Skeletal muscle satellite cell (primary cell): ENCODE measurements around the gene SFXN5.

Experiments
- H3K27me3 ChIP-seq: 2 replicates; pipeline ENCODE4 v1.7.0; 2013; ENCODE audit warnings: low read length; ENCODE audit not compliant: control insufficient read depth, insufficient read depth
- H3K36me3 ChIP-seq: 2 replicates; pipeline ENCODE4 v1.7.0; 2013; ENCODE audit warnings: mild to moderate bottlenecking, control low read depth, low read length; ENCODE audit not compliant: insufficient read depth
- H3K4me1 ChIP-seq: 2 replicates; pipeline ENCODE4 v1.7.0; 2013; ENCODE audit warnings: low read length; ENCODE audit not compliant: control insufficient read depth, insufficient read depth
- H3K4me2 ChIP-seq: 2 replicates; pipeline ENCODE4 v1.7.0; 2013; ENCODE audit warnings: mild to moderate bottlenecking, low read length
- H3K4me3 ChIP-seq: 2 replicates; pipeline ENCODE4 v1.7.0; 2013; ENCODE audit warnings: low read length
- H3K9ac ChIP-seq: 2 replicates; pipeline ENCODE4 v1.7.0; 2013; ENCODE audit warnings: mild to moderate bottlenecking, low read depth, low read length, moderate library complexity
- H3K9me3 ChIP-seq: replicated peaks from 2 replicates; pipeline ENCODE4 v1.7.0; 2013; ENCODE audit warnings: mild to moderate bottlenecking, control low read depth, low read length

Gene SFXN5

DNA sequence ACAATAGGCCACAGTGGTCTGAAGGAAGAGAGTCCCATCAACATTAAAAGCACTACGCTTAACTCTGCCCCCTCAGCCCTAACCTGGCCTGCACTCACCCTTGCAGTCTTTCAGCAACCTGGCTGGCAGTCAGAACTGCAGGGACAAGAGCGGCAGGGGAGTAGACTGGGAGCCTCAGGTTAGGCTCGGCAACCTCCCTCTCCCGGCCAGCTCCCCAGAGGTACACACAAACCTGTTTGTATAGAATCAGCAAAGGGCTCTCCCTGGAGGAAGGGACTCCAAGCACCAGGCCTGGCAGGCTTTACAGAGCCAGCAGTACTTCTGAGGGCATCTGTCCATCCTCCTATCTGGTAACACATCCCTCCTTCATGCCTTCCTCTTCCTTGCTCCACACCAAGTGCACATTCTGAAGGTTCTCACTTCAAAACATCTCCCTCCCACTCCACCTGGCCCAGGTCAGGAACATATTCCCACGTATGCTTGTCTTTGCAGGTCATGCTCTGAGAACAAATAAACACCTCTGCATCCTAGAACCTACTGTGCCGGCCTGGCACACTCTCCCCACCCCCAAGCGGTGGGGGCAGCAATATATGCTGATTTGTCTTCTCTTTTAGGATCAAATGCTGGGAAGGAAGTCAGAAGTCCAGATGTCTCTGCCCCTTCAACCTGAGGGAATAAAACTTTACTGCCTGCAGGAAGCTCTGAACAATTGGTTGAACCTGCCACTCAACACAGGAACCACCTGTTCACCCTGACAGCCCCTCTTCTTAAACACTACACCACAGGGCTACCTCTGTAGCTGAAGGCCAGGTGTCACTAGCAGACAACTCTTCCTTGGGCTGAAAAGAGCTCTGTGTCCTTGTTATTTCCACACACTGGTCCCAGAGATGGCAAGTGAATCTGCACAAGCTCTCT is 12.6 kb upstream of the SFXN5 start:
- no peak overlapping the region for H3K9ac ChIP-seq
- no peaks in the 10 kb centered on the region for H3K9me3 ChIP-seq
- H3K4me2 ChIP-seq = no peak overlapping the region
- H3K27me3 ChIP-seq = no peaks in the 10 kb centered on the region
- H3K36me3 ChIP-seq = peaks cover 54% of the 10 kb centered on the region
- H3K4me1 ChIP-seq = peaks cover 6% of the 10 kb centered on the region
- no peak overlapping the region for H3K4me3 ChIP-seq

DNA sequence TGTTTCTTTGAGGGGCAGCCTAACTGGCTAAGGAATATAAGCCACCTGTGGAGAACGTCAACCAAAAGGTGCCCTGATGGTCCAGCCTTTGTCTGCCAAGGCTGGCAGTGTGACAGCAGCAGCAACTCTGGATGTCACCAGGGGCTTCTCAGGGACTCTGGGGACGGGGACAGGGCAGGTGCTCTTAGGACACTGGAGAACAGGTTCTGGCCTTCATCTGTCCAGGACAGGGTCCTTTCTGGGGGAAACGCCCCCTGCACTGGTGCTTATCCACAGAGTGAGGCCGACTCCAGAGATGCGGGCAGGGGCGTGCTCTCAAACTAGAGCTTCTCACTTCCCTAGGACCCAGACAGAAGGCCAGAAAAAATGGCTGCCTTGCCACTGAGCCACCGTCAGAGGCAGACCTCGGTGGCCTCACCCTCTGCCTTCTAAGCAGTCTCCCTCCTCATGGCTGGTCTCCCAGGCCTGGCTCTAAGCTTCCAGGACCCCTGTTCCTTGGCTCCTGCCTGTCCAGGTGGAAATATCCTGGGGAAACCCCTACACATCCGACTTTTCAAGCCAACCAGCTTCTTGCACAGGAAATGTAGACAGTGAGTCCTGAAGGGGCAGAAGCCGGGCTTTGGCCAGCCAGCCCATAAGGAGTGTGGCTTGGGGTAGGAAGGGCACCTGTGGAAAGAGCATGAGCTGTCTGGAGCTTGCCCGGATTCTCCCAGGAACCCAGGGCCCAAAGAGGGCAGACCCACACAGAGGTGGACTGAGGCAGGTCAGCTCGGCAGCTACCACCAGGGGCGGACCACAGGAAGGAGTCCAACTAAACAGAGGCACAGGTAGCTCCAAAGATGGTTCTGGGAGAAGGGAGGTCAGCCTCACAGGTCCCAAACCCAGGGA is 11.3 kb upstream of the SFXN5 start:
- H3K4me2 ChIP-seq = no peak overlapping the region
- H3K4me3 ChIP-seq = no peak overlapping the region
- peaks cover 52% of the 10 kb centered on the region for H3K36me3 ChIP-seq
- no peak overlapping the region for H3K9ac ChIP-seq
- H3K27me3 ChIP-seq = no peaks in the 10 kb centered on the region
- H3K9me3 ChIP-seq = no peaks in the 10 kb centered on the region
- no peaks in the 10 kb centered on the region for H3K4me1 ChIP-seq

DNA sequence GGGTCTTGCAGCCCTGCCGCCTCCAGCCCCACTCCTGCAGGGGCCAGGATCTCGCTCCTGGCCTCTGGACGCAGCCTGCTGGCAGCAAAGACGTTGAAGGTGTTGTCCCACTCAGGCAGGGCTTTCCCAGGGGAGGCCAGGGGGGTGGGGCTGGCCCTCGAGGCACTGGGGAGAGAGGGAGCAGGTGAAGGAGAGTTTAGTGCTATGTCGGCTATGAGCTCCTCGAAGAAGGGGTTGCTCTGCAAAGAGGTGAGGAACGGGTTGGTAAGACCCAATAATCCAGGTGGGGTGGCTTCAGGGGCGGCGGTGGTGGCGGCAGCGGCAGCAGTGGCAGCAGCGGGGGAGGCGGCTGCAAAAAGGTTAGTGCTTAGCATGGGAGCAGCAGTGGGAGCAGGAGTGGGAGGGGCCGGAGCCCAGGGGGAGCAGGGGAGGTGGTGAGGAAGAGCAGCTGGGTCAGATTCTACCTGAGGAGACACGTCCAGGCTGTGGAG is 9.7 kb upstream of the SFXN5 start:
- H3K9me3 ChIP-seq = no peaks in the 10 kb centered on the region
- H3K4me3 ChIP-seq = no peak overlapping the region
- H3K36me3 ChIP-seq = peaks cover 36% of the 10 kb centered on the region
- H3K27me3 ChIP-seq = no peaks in the 10 kb centered on the region
- H3K4me1 ChIP-seq = no peaks in the 10 kb centered on the region
- no peak overlapping the region for H3K4me2 ChIP-seq
- no peak overlapping the region for H3K9ac ChIP-seq

DNA sequence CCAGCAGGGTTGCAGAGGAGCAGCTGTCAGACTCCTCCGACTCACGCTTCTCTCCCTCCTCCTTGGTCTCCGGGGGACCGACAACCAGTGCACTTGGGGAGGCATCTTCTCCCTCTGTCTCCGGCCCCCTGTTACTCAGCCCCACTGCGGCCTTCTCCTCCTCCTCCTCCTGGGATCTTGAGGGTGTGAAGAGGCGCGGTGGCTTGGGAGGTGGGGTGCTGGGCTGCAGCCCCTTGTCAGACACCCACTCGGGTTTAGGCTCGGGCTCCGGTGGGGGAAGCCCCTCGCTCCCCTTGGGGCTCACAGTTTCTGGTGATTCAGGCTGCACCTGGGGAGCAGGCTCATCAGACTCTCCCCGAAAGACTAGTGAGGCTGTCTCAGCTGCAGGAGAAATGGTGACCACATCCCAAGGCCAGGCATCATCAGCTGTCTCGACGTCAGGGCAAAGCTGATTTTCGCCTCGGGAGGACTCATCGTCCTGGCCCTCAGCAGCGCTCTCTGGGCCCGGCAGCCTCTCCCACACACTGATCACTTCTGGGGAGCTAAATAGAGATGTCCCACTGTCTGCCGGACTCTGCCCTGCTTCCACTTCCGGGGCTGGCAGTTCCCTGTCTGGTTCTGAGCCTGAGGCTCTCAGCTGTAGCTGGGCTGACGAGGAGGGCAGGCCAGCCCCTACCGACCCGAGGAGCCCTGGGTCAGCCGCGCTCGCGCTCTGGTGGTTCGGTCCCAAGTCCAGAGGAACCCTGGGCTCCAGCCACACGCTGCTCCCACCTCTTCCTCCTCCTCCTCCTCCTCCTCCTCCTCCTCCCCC is 9.0 kb upstream of the SFXN5 start:
- Histone ChIP-seq H3K4me2 (peak overlapping the region; percentile 53), H3K4me3 (no peak overlapping the region), H3K9ac (peak overlapping the region; percentile 9), H3K36me3 (peaks cover 38% of the 10 kb centered on the region), H3K27me3 (no peaks in the 10 kb centered on the region), H3K4me1 (no peaks in the 10 kb centered on the region), H3K9me3 (no peaks in the 10 kb centered on the region)

DNA sequence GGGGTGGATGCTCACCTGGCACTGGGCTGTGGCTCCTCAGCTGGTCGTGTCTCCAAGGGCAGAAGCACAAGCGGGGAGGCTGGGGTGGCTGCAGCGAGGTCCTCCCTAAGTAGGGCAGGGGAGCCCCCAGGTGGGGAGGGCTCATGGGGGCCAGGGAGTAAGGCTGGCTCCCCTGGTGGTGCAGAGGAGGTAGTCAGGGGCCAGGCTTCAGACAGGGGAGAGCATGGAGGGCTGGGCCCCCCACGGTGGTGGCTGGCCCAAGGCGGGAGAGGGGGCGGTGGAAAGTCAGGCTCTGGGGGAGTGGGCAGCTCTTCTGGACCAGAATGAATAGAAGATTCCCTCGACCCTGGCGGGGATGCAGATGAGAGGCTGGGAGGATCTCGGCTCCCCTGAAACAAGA is 8.1 kb upstream of the SFXN5 start:
- no peaks in the 10 kb centered on the region for H3K9me3 ChIP-seq
- H3K4me1 ChIP-seq = no peaks in the 10 kb centered on the region
- H3K4me3 ChIP-seq = no peak overlapping the region
- H3K4me2 ChIP-seq = no peak overlapping the region
- H3K36me3 ChIP-seq = peaks cover 37% of the 10 kb centered on the region
- no peaks in the 10 kb centered on the region for H3K27me3 ChIP-seq
- H3K9ac ChIP-seq = no peak overlapping the region

DNA sequence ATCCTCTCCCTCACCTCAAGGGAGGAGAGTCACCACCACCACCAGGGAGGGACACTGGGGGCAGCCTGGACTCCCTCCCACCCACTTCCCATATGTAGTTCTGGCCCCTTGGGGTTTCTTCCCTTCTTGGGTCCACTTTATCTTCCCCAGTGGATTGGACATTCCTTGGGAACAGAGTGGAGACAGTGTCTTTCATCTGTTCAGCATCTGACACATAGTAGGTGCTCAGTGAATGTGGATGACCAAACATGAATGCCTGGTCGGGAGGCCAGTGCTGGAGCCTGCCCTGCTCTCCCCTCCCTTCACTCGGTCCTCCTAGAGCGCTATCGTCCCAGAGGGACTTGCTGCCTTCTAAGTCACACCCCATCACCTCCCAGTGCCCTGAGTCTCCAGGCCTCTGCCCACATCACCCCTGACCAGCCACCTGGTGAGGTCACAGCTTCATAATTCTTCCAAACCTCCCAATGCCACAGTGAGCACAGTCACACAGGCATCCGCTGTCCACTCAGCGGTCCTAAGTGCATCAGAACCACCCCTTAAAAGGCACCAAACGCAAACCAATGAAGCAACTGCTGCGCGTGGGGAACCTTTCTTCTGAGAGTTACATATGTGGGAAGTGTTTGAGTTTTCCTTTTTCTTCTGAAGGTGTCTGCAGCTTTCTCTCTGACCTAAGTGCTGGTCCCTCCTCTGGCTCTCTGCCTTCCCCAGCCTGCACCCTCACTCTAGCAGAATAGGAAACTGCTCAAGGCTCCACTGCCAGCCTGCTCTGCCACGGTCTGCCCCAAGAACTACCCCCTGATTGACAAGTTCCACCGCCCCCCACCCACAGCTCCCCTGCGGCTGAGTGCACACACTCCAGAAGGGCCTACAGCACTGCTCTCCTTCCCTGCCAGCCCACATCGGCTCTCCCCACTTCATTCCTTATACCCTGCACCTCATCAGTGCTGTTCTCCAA is 7.2 kb upstream of the SFXN5 start:
- Histone ChIP-seq H3K4me3 (no peak overlapping the region), H3K4me1 (no peaks in the 10 kb centered on the region), H3K4me2 (no peak overlapping the region), H3K9ac (no peak overlapping the region), H3K9me3 (no peaks in the 10 kb centered on the region), H3K27me3 (no peaks in the 10 kb centered on the region), H3K36me3 (peaks cover 37% of the 10 kb centered on the region)

DNA sequence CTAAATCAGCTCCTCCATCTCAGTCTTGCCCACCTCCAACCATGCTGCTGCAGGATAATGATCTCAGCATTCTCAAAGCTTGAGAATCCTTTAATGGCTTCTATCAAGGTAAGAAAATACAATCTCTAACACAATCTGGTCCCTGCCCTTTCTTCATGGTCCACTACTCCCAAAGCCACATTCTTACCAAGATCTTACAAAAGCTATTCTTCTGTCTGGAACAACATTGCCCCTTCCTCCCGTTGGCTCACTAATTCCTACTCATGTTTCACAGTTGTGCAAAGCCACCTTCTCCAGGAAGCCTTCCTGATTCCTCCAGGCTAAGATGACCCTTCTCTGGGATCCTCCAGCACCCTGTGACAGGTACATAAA is 5.9 kb upstream of the SFXN5 start:
- no peak overlapping the region for H3K4me2 ChIP-seq
- H3K27me3 ChIP-seq = no peaks in the 10 kb centered on the region
- no peak overlapping the region for H3K4me3 ChIP-seq
- no peaks in the 10 kb centered on the region for H3K9me3 ChIP-seq
- peaks cover 43% of the 10 kb centered on the region for H3K36me3 ChIP-seq
- no peak overlapping the region for H3K9ac ChIP-seq
- H3K4me1 ChIP-seq = no peaks in the 10 kb centered on the region

DNA sequence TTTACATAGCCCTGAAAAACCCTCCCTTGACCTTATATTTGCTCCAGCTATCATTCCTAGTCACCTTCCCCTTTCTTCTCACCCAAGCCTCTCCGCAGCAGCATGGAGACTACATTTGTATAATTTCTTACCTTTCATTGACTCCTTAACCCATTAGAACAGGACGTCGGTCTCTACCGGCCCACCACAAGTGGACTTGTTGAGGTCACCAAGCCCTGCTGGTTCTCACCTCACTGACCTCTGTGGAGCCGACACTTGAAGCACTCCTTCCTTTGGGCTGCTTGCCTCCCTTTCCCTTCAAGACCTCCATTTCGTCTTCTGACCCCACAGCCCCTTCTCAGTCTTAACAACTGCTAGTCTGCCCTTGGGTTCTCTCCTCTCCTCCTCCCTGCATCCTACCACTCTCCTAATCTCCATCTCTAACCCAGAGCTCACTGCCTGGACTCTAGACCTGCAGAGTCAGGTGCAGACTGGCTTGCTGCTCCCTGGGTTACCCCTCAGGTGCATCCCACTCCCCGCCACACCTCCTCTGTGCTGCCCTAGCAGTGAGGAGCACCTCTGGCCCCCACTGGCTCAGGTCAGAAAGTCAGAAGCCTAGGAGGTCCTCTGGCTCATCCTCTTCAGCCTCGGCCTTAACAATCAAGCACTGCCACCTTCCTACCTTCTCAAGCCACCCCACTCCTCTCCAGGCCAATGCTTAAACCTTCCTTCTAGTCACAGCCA is 5.3 kb upstream of the SFXN5 start:
- H3K4me1 ChIP-seq = peaks cover 5% of the 10 kb centered on the region
- no peak overlapping the region for H3K9ac ChIP-seq
- H3K27me3 ChIP-seq = no peaks in the 10 kb centered on the region
- H3K9me3 ChIP-seq = no peaks in the 10 kb centered on the region
- H3K4me3 ChIP-seq = no peak overlapping the region
- H3K36me3 ChIP-seq = peaks cover 43% of the 10 kb centered on the region
- no peak overlapping the region for H3K4me2 ChIP-seq

DNA sequence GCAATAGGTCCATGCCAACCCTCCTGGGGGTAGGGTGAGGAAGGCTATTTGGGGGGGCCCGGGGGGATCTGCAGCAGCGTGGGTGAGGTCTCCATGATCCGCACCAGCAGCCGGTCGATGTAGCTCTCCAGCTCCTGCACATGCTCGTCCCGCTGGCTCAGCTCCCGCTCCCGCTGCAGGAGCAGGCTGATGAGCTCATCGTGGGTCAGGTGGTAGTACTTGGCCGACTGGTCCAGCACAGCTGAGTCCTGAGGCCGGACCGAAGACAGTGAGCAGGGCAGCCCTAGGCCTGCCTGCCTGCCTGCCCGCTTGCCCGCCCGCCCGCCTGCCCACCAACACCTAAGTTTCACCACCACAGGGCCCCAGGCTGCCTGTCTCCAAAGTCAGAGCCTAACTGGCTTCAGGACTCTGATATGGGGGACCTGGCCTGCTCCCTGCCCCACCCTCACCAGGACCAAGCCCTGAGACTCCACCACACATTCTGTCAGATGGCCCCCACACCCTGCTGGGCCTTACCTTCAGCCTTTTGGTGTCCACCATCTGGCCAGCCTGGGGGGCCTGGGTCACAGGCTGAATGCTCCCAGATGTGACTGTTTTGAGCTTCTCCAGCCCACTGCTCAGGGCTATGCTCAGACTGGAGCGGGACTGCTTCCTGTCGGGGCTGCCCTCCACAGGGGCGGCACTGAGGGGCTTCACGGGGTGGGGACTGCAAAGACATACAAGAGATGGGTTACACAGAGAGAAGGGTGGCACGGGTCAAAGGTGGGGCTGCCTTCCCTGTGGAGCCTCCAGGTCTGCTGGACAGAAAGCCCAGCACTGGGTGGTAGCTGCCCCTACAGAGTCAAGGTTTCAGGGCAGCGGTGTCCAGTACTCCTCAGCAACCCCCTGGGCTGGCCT is 4.2 kb upstream of the SFXN5 start:
- Histone ChIP-seq H3K4me3 (no peak overlapping the region), H3K4me2 (no peak overlapping the region), H3K9me3 (no peaks in the 10 kb centered on the region), H3K27me3 (no peaks in the 10 kb centered on the region), H3K9ac (no peak overlapping the region), H3K4me1 (peaks cover 7% of the 10 kb centered on the region), H3K36me3 (peaks cover 43% of the 10 kb centered on the region)
